Tibial nerve (tissue), 4 donors: ENCODE measurements around the gene ADGRG2. TPM values are rescaled to one million over a fixed set of nuclear protein-coding genes. Genes with fewer than 3 reads are reported as not detected.

Experiments used
- DNase-seq, 2 donors: peaks; one replicate each; pipeline ENCODE4 v3.0.0-alpha.2; 2019; ENCODE audit warnings: low spot score in 2 of 2
- H3K27ac ChIP-seq, 4 donors: fragments of 200-600 bp; sonication (generic) in 3 of 4; one replicate each; pipeline ENCODE4 v1.5.1; 2017 to 2019; ENCODE audit warnings: mild to moderate bottlenecking in 1 of 4
- H3K27me3 ChIP-seq, 2 donors: fragments of 200-600 bp; sonication (generic) in 1 of 2; one replicate each; pipeline versions ENCODE4 v1.5.1 to v1.6.0; 2017 to 2019
- H3K36me3 ChIP-seq, 3 donors: fragments of 200-600 bp; sonication (generic); one replicate each; pipeline ENCODE4 v1.5.1; 2018 to 2019
- H3K4me1 ChIP-seq, 4 donors: fragments of 200-600 bp; sonication (generic) in 3 of 4; one replicate each; pipeline ENCODE4 v1.5.1; 2017 to 2019
- H3K4me3 ChIP-seq, 4 donors: fragments of 200-600 bp; sonication (generic) in 3 of 4; one replicate each; pipeline ENCODE4 v1.5.1; 2017 to 2019; ENCODE audit warnings: mild to moderate bottlenecking in 1 of 4, moderate library complexity in 1 of 4
- H3K9me3 ChIP-seq, 4 donors: fragments of 200-600 bp; sonication (generic) in 3 of 4; one replicate each; pipeline ENCODE4 v1.5.1; 2017 to 2019
- EP300 ChIP-seq, 2 donors: sonication (generic); formaldehyde crosslinking; IDR thresholded peaks; one replicate each; pipeline ENCODE4 v1.6.1; 2017; ENCODE audit warnings: antibody characterized with exemption in 2 of 2, mild to moderate bottlenecking in 1 of 2
- POLR2A ChIP-seq, 2 donors: fragments of 450-650 bp; IDR thresholded peaks; one replicate each; pipeline ENCODE4 v1.6.1; 2017; ENCODE audit warnings: antibody characterized with exemption in 2 of 2, mild to moderate bottlenecking in 2 of 2, moderate library complexity in 2 of 2
- WGBS, 2 donors: methylation state at CpG; one replicate each; pipeline ENCODE4 v1.1.5; 2018; 5-methylcytosine and 5-hydroxymethylcytosine counted together
- total RNA-seq, 4 donors: library from RNA; depleted of rRNA; stranded (reverse); fragments of >200 nt; gene quantifications; one replicate each; pipeline ENCODE4 v1.1.0, GENCODE V29; 2016
- TF ChIP-seq, protein P1 (sequence below), 5 experiments: fragments of 200-600 bp in 3 of 5; fragments of 450-650 bp in 2 of 5; sonication (generic) in 3 of 5; IDR thresholded peaks; one replicate each; pipeline ENCODE4 v1.5.1; 2016 to 2019; ENCODE audit warnings: antibody characterized with exemption in 5 of 5, mild to moderate bottlenecking in 3 of 5, moderate library complexity in 2 of 5

Gene ADGRG2
- total RNA-seq, 4 donors from 2014 or later = 4.2 to 23.0 (median 9.9) TPM

DNA sequence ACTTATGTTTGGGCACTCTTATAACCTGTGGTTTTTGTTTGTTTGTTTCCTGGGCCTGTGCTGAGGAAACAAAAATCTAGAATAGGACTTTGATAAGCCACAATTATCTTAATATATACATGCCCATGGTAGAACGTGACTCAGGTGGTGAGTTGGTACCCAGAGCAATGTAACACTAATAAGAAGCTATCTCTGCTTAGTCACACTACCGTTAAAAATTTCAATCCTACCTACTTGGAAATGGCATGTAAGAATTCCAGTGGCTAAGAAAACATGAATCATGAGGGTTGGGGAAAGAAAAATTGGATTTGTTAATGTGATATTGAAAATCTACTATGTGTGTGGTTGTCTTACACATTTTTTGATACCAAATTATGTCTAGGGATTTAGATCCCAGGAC is 30.5 kb upstream of the ADGRG2 start:
- Histone ChIP-seq H3K36me3 (no peaks in the 10 kb centered on the region), H3K4me1 (no peaks in the 10 kb centered on the region), H3K4me3 (no peak overlapping the region), H3K9me3 (no peaks in the 10 kb centered on the region), H3K27ac (no peak overlapping the region), H3K27me3 (no peaks in the 10 kb centered on the region)
- 82 to 95% methylated on average over 2 of the region's 2 CpGs for WGBS, 2 donors
- no peak for TF ChIP-seq POLR2A (IDR thresholded peaks at IDR 0.05)
- TF ChIP-seq EP300 (IDR thresholded peaks at IDR 0.05) = no peak
- TF ChIP-seq, protein P1, sequence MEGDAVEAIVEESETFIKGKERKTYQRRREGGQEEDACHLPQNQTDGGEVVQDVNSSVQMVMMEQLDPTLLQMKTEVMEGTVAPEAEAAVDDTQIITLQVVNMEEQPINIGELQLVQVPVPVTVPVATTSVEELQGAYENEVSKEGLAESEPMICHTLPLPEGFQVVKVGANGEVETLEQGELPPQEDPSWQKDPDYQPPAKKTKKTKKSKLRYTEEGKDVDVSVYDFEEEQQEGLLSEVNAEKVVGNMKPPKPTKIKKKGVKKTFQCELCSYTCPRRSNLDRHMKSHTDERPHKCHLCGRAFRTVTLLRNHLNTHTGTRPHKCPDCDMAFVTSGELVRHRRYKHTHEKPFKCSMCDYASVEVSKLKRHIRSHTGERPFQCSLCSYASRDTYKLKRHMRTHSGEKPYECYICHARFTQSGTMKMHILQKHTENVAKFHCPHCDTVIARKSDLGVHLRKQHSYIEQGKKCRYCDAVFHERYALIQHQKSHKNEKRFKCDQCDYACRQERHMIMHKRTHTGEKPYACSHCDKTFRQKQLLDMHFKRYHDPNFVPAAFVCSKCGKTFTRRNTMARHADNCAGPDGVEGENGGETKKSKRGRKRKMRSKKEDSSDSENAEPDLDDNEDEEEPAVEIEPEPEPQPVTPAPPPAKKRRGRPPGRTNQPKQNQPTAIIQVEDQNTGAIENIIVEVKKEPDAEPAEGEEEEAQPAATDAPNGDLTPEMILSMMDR (IDR thresholded peaks at IDR 0.05) = no peak
- no peak for DNase-seq

GRCh38 chrX:19137067-19137466 is 14.8 kb upstream of the ADGRG2 start:
- TF ChIP-seq POLR2A (IDR thresholded peaks at IDR 0.05) = no peak
- TF ChIP-seq, protein P1 (IDR thresholded peaks at IDR 0.05) = no peak
- TF ChIP-seq EP300 (IDR thresholded peaks at IDR 0.05) = no peak
- no peaks in the 10 kb centered on the region for H3K27me3 ChIP-seq
- no peaks in the 10 kb centered on the region for H3K36me3 ChIP-seq
- DNase-seq = no peak
- no peak overlapping the region for H3K27ac ChIP-seq
- WGBS, 2 donors = 53 to 75% methylated on average over 2 of the region's 2 CpGs
- no peaks in the 10 kb centered on the region for H3K9me3 ChIP-seq
- no peaks in the 10 kb centered on the region for H3K4me1 ChIP-seq
- no peak overlapping the region for H3K4me3 ChIP-seq

DNA sequence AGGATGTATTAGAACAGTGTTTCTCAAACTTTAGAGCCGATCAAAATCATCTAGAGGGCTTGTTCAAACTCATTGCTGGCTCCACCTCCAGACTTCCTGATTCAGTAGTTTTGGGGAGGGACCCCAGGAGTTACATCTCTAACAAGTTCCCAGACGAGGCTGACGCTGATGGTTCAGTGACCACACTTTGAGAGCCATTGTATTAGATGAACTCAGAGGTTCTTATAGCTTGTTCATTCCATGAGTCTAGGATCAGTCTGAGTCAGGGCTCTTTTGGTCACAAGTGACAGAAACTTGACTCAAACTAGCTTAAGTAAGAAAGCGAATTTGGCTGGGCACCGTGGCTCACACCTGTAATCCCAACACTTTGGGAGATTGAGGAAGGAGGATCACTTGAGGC is 11.5 kb upstream of the ADGRG2 start:
- Histone ChIP-seq H3K27ac (no peak overlapping the region), H3K9me3 (no peaks in the 10 kb centered on the region)
- 76 to 88% methylated on average over 2 to 5 of the region's 5 CpGs for WGBS, 2 donors

GRCh38 chrX:19133231-19133630 is 11.0 kb upstream of the ADGRG2 start:
- Histone ChIP-seq H3K36me3 (no peaks in the 10 kb centered on the region), H3K9me3 (no peaks in the 10 kb centered on the region), H3K4me1 (no peaks in the 10 kb centered on the region), H3K27ac (no peak overlapping the region), H3K27me3 (no peaks in the 10 kb centered on the region), H3K4me3 (no peak overlapping the region)
- WGBS, 2 donors = 24 to 31% methylated on average over 2 of the region's 2 CpGs
- TF ChIP-seq, protein P1 (IDR thresholded peaks at IDR 0.05) = no peak
- DNase-seq = no peak

More for the DNA sequence above, 11.5 kb upstream of the ADGRG2 start:
- Histone ChIP-seq H3K27me3 (no peaks in the 10 kb centered on the region), H3K4me3 (no peak overlapping the region), H3K36me3 (no peaks in the 10 kb centered on the region), H3K4me1 (no peaks in the 10 kb centered on the region)
- TF ChIP-seq EP300 (IDR thresholded peaks at IDR 0.05) = no peak
- no peak for TF ChIP-seq POLR2A (IDR thresholded peaks at IDR 0.05)
- TF ChIP-seq, protein P1 (IDR thresholded peaks at IDR 0.05) = no peak
- DNase-seq = no peak

GRCh38 chrX:19130628-19131027 is 8.4 kb upstream of the ADGRG2 start:
- Histone ChIP-seq H3K27me3 (no peaks in the 10 kb centered on the region), H3K9me3 (no peaks in the 10 kb centered on the region), H3K4me1 (no peaks in the 10 kb centered on the region), H3K36me3 (no peaks in the 10 kb centered on the region), H3K4me3 (no peak overlapping the region), H3K27ac (no peak overlapping the region)
- TF ChIP-seq, protein P1 (IDR thresholded peaks at IDR 0.05) = no peak
- TF ChIP-seq EP300 (IDR thresholded peaks at IDR 0.05) (no peak), POLR2A (IDR thresholded peaks at IDR 0.05) (no peak)
- no peak for DNase-seq
- 80 to 86% methylated on average over 2 to 4 of the region's 4 CpGs for WGBS, 2 donors
